ENCODE measurements around the gene ADAM22.
A peak's percentile ranks its signal among the peaks of the same experiment; 100 is the strongest.
"Not testable (repeated sequence)": the region's sequence is repeated elsewhere in the genome, so short reads cannot be mapped to it uniquely, and the experiment has no call there.

ADAM22 gene

DNA sequence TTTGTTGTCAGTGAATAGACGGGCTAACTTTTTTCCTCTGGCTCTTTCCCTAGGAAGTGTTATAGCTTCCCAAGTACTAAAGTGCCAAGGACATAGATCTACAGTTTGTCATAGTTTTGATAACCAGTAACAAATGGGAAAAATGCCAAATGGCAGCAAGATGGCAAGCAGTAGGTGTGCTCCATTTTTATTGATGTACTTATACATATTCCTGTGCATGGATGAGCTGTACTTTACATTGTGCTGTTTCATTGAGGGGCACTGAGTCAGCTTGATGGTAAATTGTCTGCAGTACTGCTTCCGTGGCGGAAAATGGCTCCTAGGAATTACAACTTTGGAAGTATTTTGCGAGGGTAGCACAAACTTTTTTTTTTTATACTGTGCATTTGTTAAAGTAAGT lies 7.1 kb downstream of the ADAM22 start:
- Histone ChIP-seq H3K4me3 (ENCODE audit: low read depth, low read length) (no peak overlapping the region), H2AK5ac (ENCODE audit: low read length) (no peak overlapping the region), H2BK12ac (ENCODE audit: low read length) (no peak overlapping the region), H2BK5ac (ENCODE audit: low read depth, low read length, poor library complexity) (no peak overlapping the region), H3K9me3 (ENCODE audit: insufficient read depth, low read depth, low read length) (no peaks in the 10 kb centered on the region), H4K8ac (ENCODE audit: low read depth, low read length) (no peak overlapping the region), H3K14ac (ENCODE audit: low read length) (no peak overlapping the region), H3K4me1 (ENCODE audit: control insufficient read depth in 1 of 2, insufficient read depth in 2 of 2, low read length in 2 of 2) (peaks cover 0 to 2% of the 10 kb centered on the region in 2 experiments), H3K4ac (ENCODE audit: low read depth, low read length) (no peak overlapping the region), H2BK120ac (ENCODE audit: insufficient read depth, low read length, poor library complexity) (no peak overlapping the region), H4K12ac (ENCODE audit: low read depth, low read length) (no peak overlapping the region), H3K27me3 (ENCODE audit: insufficient read depth, low read length) (no peaks in the 10 kb centered on the region), H3K36me3 (ENCODE audit: control insufficient read depth in 1 of 2, insufficient read depth in 2 of 2, low read length in 2 of 2) (no peaks in the 10 kb centered on the region), H2AFZ (ENCODE audit: insufficient read depth, low read length, poor library complexity) (no peak overlapping the region), H3K79me2 (ENCODE audit: control insufficient read depth, insufficient read depth, low read length, poor library complexity) (no peaks in the 10 kb centered on the region), H3K79me1 (ENCODE audit: low read length) (no peaks in the 10 kb centered on the region), H3K23ac (ENCODE audit: low read length) (no peak overlapping the region), H4K91ac (ENCODE audit: low read depth, low read length) (no peak overlapping the region), H3K27ac (ENCODE audit: low read depth, low read length) (no peak overlapping the region), H3K4me2 (ENCODE audit: low read length) (no peak overlapping the region), H3K18ac (ENCODE audit: low read length) (no peak overlapping the region), H3K9ac (ENCODE audit: low read length) (no peak overlapping the region)
- no CpG with 5 or more reads among the region's 4 CpGs for WGBS (ENCODE audit: extremely low coverage, insufficient coverage, insufficient read length)
- no peak for DNase-seq

DNA sequence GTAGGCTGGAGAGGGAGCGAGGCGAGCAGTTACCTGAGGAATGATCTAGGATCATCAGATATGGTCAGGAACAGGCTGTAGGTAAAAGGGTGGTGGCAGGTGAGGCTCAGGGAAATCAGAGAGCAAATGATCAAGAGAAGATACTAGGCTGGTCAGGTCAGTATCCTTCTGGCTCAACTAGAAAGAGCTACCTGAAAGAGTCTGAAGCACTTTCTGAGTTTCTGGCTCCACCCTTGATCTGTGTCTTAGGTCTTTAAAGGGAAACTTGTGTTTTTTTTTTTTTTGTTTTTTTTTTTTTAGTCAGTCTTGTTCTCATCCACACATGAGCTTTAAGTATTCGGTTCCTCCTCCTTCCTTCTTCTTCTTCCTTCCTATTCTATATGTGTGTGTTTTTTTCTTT lies 10.5 kb downstream of the ADAM22 start:
- Histone ChIP-seq H3K4ac (ENCODE audit: low read depth, low read length) (no peak overlapping the region), H3K18ac (ENCODE audit: low read length) (no peak overlapping the region), H3K27me3 (ENCODE audit: insufficient read depth, low read length) (no peaks in the 10 kb centered on the region), H2BK120ac (ENCODE audit: insufficient read depth, low read length, poor library complexity) (no peak overlapping the region), H3K9ac (ENCODE audit: low read length) (no peak overlapping the region), H3K4me1 (ENCODE audit: control insufficient read depth in 1 of 2, insufficient read depth in 2 of 2, low read length in 2 of 2) (no peaks in the 10 kb centered on the region), H4K8ac (ENCODE audit: low read depth, low read length) (no peak overlapping the region), H3K4me2 (ENCODE audit: low read length) (no peak overlapping the region), H2AK5ac (ENCODE audit: low read length) (no peak overlapping the region), H3K14ac (ENCODE audit: low read length) (no peak overlapping the region), H4K12ac (ENCODE audit: low read depth, low read length) (no peak overlapping the region), H2AFZ (ENCODE audit: insufficient read depth, low read length, poor library complexity) (no peak overlapping the region), H2BK5ac (ENCODE audit: low read depth, low read length, poor library complexity) (no peak overlapping the region), H3K79me1 (ENCODE audit: low read length) (no peaks in the 10 kb centered on the region), H3K4me3 (ENCODE audit: low read depth, low read length) (no peak overlapping the region), H3K9me3 (ENCODE audit: insufficient read depth, low read depth, low read length) (no peaks in the 10 kb centered on the region), H3K27ac (ENCODE audit: low read depth, low read length) (no peak overlapping the region), H4K91ac (ENCODE audit: low read depth, low read length) (no peak overlapping the region), H3K36me3 (ENCODE audit: control insufficient read depth in 1 of 2, insufficient read depth in 2 of 2, low read length in 2 of 2) (no peaks in the 10 kb centered on the region), H3K79me2 (ENCODE audit: control insufficient read depth, insufficient read depth, low read length, poor library complexity) (no peaks in the 10 kb centered on the region), H2BK12ac (ENCODE audit: low read length) (no peak overlapping the region), H3K23ac (ENCODE audit: low read length) (no peak overlapping the region)
- DNase-seq = peak in 1 of 2 donors; percentile 19
- WGBS (ENCODE audit: extremely low coverage, insufficient coverage, insufficient read length) = no CpG with 5 or more reads among the region's 3 CpGs

DNA sequence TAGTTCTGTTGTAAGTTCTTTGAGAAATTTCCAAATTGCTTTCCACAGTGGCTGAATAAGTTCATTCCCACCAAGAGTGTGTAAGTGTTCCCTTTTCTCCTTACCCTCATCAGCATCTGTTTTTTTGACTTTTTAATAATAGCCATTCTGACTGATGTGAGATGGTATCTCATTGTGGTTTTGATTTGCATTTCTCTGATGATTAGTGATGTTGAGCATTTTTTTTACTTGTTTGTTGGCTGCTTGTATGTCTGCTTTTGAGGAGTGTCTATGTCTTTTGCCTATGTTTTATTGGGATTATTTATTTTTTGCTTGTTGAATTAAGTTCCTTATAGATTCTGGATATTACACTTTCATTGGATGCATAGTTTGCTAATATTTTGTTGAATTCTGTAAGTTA lies 11.9 kb downstream of the ADAM22 start:
- H3K14ac ChIP-seq (ENCODE audit: low read length); H3K18ac ChIP-seq (ENCODE audit: low read length); H3K4me1 ChIP-seq (ENCODE audit: control insufficient read depth in 1 of 2, insufficient read depth in 2 of 2, low read length in 2 of 2); H2BK12ac ChIP-seq (ENCODE audit: low read length); H2AK5ac ChIP-seq (ENCODE audit: low read length); H4K91ac ChIP-seq (ENCODE audit: low read depth, low read length); H4K8ac ChIP-seq (ENCODE audit: low read depth, low read length); H2AFZ ChIP-seq (ENCODE audit: insufficient read depth, low read length, poor library complexity); H3K4ac ChIP-seq (ENCODE audit: low read depth, low read length); H3K23ac ChIP-seq (ENCODE audit: low read length); H2BK5ac ChIP-seq (ENCODE audit: low read depth, low read length, poor library complexity); H3K79me2 ChIP-seq (ENCODE audit: control insufficient read depth, insufficient read depth, low read length, poor library complexity); H3K4me3 ChIP-seq (ENCODE audit: low read depth, low read length); H2BK120ac ChIP-seq (ENCODE audit: insufficient read depth, low read length, poor library complexity); H3K9me3 ChIP-seq (ENCODE audit: insufficient read depth, low read depth, low read length); H4K12ac ChIP-seq (ENCODE audit: low read depth, low read length); H3K27me3 ChIP-seq (ENCODE audit: insufficient read depth, low read length); DNase-seq; H3K27ac ChIP-seq (ENCODE audit: low read depth, low read length); H3K4me2 ChIP-seq (ENCODE audit: low read length); H3K36me3 ChIP-seq (ENCODE audit: control insufficient read depth in 1 of 2, insufficient read depth in 2 of 2, low read length in 2 of 2); H3K9ac ChIP-seq (ENCODE audit: low read length); H3K79me1 ChIP-seq (ENCODE audit: low read length): not testable (repeated sequence)

DNA sequence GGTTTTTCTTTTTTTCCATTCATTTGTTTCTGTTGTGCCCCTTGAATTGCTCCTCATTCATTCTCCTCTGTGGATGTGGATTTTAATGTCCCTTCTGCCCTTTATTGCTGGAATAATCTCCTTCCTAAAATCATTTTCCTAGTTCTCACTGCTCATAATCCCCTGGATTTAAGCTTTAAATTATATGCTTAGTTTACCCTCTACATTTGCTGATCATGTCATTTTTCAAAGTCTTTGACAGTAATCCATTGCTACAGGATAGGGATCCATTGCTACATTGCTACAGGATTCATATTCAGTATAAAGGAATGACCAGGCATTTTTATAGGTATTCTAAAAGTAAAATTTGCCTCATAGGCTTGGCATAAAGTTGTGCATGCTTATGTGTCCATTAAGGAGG lies 14.3 kb downstream of the ADAM22 start:
- no peak overlapping the region for H4K91ac ChIP-seq (ENCODE audit: low read depth, low read length)

DNA sequence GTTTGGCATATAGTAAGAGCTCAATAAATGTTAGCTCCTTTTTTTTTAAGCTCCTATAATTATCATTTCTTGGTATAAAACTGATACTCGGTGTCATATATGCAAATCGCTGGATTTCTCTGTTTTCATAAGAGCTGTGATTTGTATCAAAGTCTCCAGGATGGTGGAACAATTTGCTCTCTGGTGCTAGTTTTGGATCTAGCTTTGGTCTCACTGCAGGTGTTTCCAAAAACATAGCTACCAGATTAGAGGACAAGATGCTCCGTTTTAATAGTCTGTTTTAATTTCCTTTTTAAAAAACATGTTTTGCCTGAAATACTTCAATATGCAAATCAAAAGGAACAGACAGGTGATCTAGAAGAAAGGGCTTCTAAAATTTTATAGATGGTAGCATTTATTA lies 25.3 kb downstream of the ADAM22 start:
- H4K8ac ChIP-seq (ENCODE audit: low read depth, low read length) = no peak overlapping the region
- no peaks in the 10 kb centered on the region for H3K4me1 ChIP-seq (ENCODE audit: control insufficient read depth in 1 of 2, insufficient read depth in 2 of 2, low read length in 2 of 2)
- no peak overlapping the region for H2BK5ac ChIP-seq (ENCODE audit: low read depth, low read length, poor library complexity)
- H3K9me3 ChIP-seq (ENCODE audit: insufficient read depth, low read depth, low read length) = peaks cover 3% of the 10 kb centered on the region
- no peaks in the 10 kb centered on the region for H3K36me3 ChIP-seq (ENCODE audit: control insufficient read depth in 1 of 2, insufficient read depth in 2 of 2, low read length in 2 of 2)
- H3K9ac ChIP-seq (ENCODE audit: low read length) = no peak overlapping the region
- H3K79me1 ChIP-seq (ENCODE audit: low read length) = no peaks in the 10 kb centered on the region
- DNase-seq = no peak
- H2AK5ac ChIP-seq (ENCODE audit: low read length) = no peak overlapping the region
- no peaks in the 10 kb centered on the region for H3K79me2 ChIP-seq (ENCODE audit: control insufficient read depth, insufficient read depth, low read length, poor library complexity)
- no peak overlapping the region for H3K27ac ChIP-seq (ENCODE audit: low read depth, low read length)
- H3K14ac ChIP-seq (ENCODE audit: low read length) = no peak overlapping the region
- H2BK12ac ChIP-seq (ENCODE audit: low read length) = no peak overlapping the region
- H3K4me2 ChIP-seq (ENCODE audit: low read length) = no peak overlapping the region
- no peak overlapping the region for H3K23ac ChIP-seq (ENCODE audit: low read length)
- H3K4me3 ChIP-seq (ENCODE audit: low read depth, low read length) = no peak overlapping the region
- no peak overlapping the region for H4K12ac ChIP-seq (ENCODE audit: low read depth, low read length)
- H3K27me3 ChIP-seq (ENCODE audit: insufficient read depth, low read length) = no peaks in the 10 kb centered on the region
- no CpG with 5 or more reads among the region's 3 CpGs for WGBS (ENCODE audit: extremely low coverage, insufficient coverage, insufficient read length)
- H3K4ac ChIP-seq (ENCODE audit: low read depth, low read length) = no peak overlapping the region
- H4K91ac ChIP-seq (ENCODE audit: low read depth, low read length) = no peak overlapping the region
- no peak overlapping the region for H2BK120ac ChIP-seq (ENCODE audit: insufficient read depth, low read length, poor library complexity)
- H3K18ac ChIP-seq (ENCODE audit: low read length) = no peak overlapping the region
- no peak overlapping the region for H2AFZ ChIP-seq (ENCODE audit: insufficient read depth, low read length, poor library complexity)

More for the DNA sequence above, 14.3 kb downstream of the ADAM22 start:
- Histone ChIP-seq H2BK12ac (ENCODE audit: low read length) (no peak overlapping the region), H3K9ac (ENCODE audit: low read length) (no peak overlapping the region), H2AFZ (ENCODE audit: insufficient read depth, low read length, poor library complexity) (no peak overlapping the region), H3K14ac (ENCODE audit: low read length) (no peak overlapping the region), H3K4me3 (ENCODE audit: low read depth, low read length) (no peak overlapping the region), H3K4me1 (ENCODE audit: control insufficient read depth in 1 of 2, insufficient read depth in 2 of 2, low read length in 2 of 2) (no peaks in the 10 kb centered on the region), H3K4me2 (ENCODE audit: low read length) (no peak overlapping the region), H3K36me3 (ENCODE audit: control insufficient read depth in 1 of 2, insufficient read depth in 2 of 2, low read length in 2 of 2) (no peaks in the 10 kb centered on the region), H2AK5ac (ENCODE audit: low read length) (no peak overlapping the region), H2BK120ac (ENCODE audit: insufficient read depth, low read length, poor library complexity) (no peak overlapping the region), H2BK5ac (ENCODE audit: low read depth, low read length, poor library complexity) (no peak overlapping the region), H4K8ac (ENCODE audit: low read depth, low read length) (no peak overlapping the region), H3K79me1 (ENCODE audit: low read length) (no peaks in the 10 kb centered on the region), H3K23ac (ENCODE audit: low read length) (no peak overlapping the region), H3K9me3 (ENCODE audit: insufficient read depth, low read depth, low read length) (no peaks in the 10 kb centered on the region), H3K79me2 (ENCODE audit: control insufficient read depth, insufficient read depth, low read length, poor library complexity) (no peaks in the 10 kb centered on the region), H3K18ac (ENCODE audit: low read length) (no peak overlapping the region), H3K4ac (ENCODE audit: low read depth, low read length) (no peak overlapping the region), H3K27ac (ENCODE audit: low read depth, low read length) (no peak overlapping the region), H3K27me3 (ENCODE audit: insufficient read depth, low read length) (no peaks in the 10 kb centered on the region), H4K12ac (ENCODE audit: low read depth, low read length) (no peak overlapping the region)
- DNase-seq = no peak
